Heart right ventricle (tissue), 16 donors: ENCODE results near the gene FN3KRP. TPM values are rescaled to one million over a fixed set of nuclear protein-coding genes. Genes with fewer than 3 reads are reported as not detected.
A peak's percentile ranks its signal among the peaks of the same experiment; 100 is the strongest.

Experiments
- ATAC-seq, 8 donors: fragments of 200-7000 bp; cut with Tn5 transposase; one replicate each; pipeline ENCODE4 v1.9.1; 2020; ENCODE audit warnings: mild to moderate bottlenecking in 8 of 8, moderate library complexity in 8 of 8, moderate number of reproducible peaks in 1 of 8
- DNase-seq, 2 donors: peaks; one replicate each; pipeline ENCODE4 v3.0.0-alpha.2; 2020
- H3K27ac ChIP-seq, 10 donors: fragments of 200-600 bp; sonication (generic) in 2 of 10; one replicate each; pipeline versions ENCODE4 v1.5.0 to v1.8.0; 2020 to 2022; ENCODE audit warnings: mild to moderate bottlenecking in 3 of 10
- H3K27me3 ChIP-seq, 7 donors: fragments of 200-600 bp; one replicate each; pipeline ENCODE4 v1.8.0; 2021 to 2022; ENCODE audit warnings: mild to moderate bottlenecking in 2 of 7
- H3K36me3 ChIP-seq, 9 donors: fragments of 200-600 bp; sonication (generic) in 1 of 9; one replicate each; pipeline versions ENCODE4 v1.5.0 to v1.8.0; 2020 to 2022; ENCODE audit warnings: mild to moderate bottlenecking in 2 of 9
- H3K4me1 ChIP-seq, 9 donors: fragments of 200-600 bp; sonication (generic) in 1 of 9; one replicate each; pipeline versions ENCODE4 v1.5.0 to v1.8.0; 2020 to 2022; ENCODE audit warnings: mild to moderate bottlenecking in 4 of 9
- H3K4me3 ChIP-seq, 10 donors: fragments of 200-600 bp; sonication (generic) in 2 of 10; one replicate each; pipeline versions ENCODE4 v1.5.0 to v1.8.0; 2020 to 2022; ENCODE audit warnings: mild to moderate bottlenecking in 7 of 10, moderate library complexity in 2 of 10
- H3K9me3 ChIP-seq, 11 donors: fragments of 200-600 bp in 10 of 11; sonication (generic) in 2 of 11; one replicate each; pipeline versions ENCODE4 v1.5.0 to v1.8.0; 2013 to 2022; ENCODE audit warnings: mild to moderate bottlenecking in 2 of 11, control low read depth in 1 of 11, moderate library complexity in 1 of 11
- CTCF ChIP-seq, 9 donors: fragments of 200-600 bp; sonication (generic) in 2 of 9; IDR thresholded peaks; one replicate each; pipeline versions ENCODE4 v1.5.0 to v1.8.0; 2021 to 2022; ENCODE audit warnings: antibody characterized with exemption in 9 of 9, mild to moderate bottlenecking in 5 of 9, moderate library complexity in 1 of 9
- WGBS, 2 donors: extraction: QIAGEN DNeasy Blood & Tissue Kit; methylation state at CpG; one replicate each; pipeline ENCODE4 v1.1.7; 2013; ENCODE audit warnings: inconsistent platforms in 1 of 2; 5-methylcytosine and 5-hydroxymethylcytosine counted together
- intact Hi-C, 10 donors: fragments of 100-400 bp; cut with DNase I; formaldehyde crosslinking; loops; one replicate each; pipeline versions ENCODE4 v1.11.1 to v1.14.2; 2022
- microRNA-seq, 2 donors: library from miRNA; unstranded; fragments of <30 nt; microRNA quantifications; one replicate each; pipeline ENCODE4 v1.2.0, GENCODE V29; 2021
- polyA plus RNA-seq, 2 donors: library from polyadenylated mRNA; stranded (reverse); fragments of 200-250 nt; gene quantifications; one replicate each; pipeline ENCODE4 v1.2.3, GENCODE V29; 2013
- total RNA-seq, 10 donors: library from RNA; stranded (reverse); fragmentation: NEBNext Ultra II Directional in 3 of 10; extraction: Animal tissue kit (Norgen Biotek cat#: 25700) in 3 of 10; gene quantifications; one replicate each; pipeline versions ENCODE4 v1.2.1 to v1.2.4, GENCODE V29; 2021 to 2023
- donor health status: Arrhythmogenic right ventricular cardiomyopathy.
- donor health status: ischemic (EF 13 %, LVEDD 7.1; RV severe dilation, severe dysfunction).
- donor health status: healthy with polysubstance abuse.
- donor health status: DM: no; HTN: yes; CAD: no.
- donor health status: DM: no; HTN: no; CAD: no.
- donor health status: ischemic (EF 25% LVEDD 6.9; RV normal size, moderate dysfunction).
- donor health status: ischemic (EF 25% LVEDD 5.7; RV mildly dilated, moderate dysfunction).
- donor health status: healthy.
- donor health status: DM: yes; HTN: yes; CAD: no.
- donor health status: Ischemic cardiomyopathy.
- donor health status: ischemic (EF 35%, LVEDD 5.7; RV mildly dilated, moderate dysfunction).
- donor health status: nonischemic (EF 11% LVEDD 7.7; RV severe dilation, severe dysfunction).
- donor health status: DM: yes; HTN: yes; CAD: no.
- donor health status: PGD.
- donor health status: ischemic (EF 29% LVEDD 5.4; RV normal size, mild dysfunction).
- donor health status: nonischemic (EF 23%, LVEDD 6.1; RV moderate dilation, normal function).

Gene FN3KRP
- total and polyA plus RNA-seq, 12 donors: 10.3 to 21.5 (median 15.3) TPM

DNA sequence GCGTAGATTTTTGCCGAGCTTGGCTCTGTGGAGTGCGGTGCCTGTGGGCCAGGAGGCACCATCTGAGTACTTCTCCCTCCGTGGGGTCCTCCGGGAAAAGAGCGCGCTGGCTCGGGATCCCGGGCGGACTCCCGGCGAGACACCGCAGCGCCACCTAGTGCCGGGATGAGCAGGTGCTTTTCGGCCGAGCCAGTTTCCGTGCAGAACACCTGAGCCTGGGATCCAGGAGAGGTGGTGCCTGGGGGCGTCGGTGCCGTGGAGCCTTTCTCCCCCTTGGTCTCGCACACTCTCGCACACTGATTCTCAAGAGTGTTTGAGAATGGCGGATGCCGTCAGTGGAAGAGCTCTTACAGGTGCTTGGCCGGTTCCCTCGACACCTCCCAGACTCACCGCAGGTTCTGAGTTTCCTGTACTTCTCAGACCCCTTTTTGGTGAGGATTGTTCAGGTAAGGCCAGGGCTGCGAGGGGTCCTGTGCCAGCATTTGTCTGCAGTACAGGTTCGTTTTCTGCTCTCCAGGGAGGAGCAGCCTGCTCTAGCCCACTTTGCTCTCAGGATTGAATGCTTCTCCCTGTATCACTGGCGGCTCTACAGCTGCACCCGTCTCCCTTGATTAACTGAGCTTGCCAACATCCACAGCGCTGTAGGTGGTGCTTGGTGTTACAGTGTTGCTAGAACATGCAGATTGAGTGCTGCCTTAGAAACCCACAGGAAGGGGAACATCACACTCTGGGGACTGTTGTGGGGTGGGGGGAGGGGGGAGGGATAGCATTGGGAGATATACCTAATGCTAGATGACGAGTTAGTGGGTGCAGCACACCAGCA is 58.7 kb downstream of the FN3KRP start:
- Histone ChIP-seq H3K27ac (peak overlapping the region in 1 of 10 donors; percentile 10), H3K4me1 (peaks cover 0 to 13% (median 0%) of the 10 kb centered on the region in 9 donors), H3K4me3 (peak overlapping the region in 3 of 10 donors; percentile 12 to 29 (median 24)), H3K36me3 (peaks cover 0 to 41% (median 0%) of the 10 kb centered on the region in 9 donors), H3K27me3 (no peaks in the 10 kb centered on the region), H3K9me3 (no peaks in the 10 kb centered on the region)
- TF ChIP-seq CTCF (IDR thresholded peaks at IDR 0.05): peak; percentile 75 to 92 (median 89)
- ATAC-seq (peak; percentile 23 to 69 (median 54)), DNase-seq (peak; percentile 37 to 74)
- intact Hi-C loops: loop anchor here in 7 of 10 donors (5.0 to 10.0 kb wide), 3 partner anchors 108 to 423 kb away; partner anchors contain the start of gene TEX19 (in 4 of the 7)
- 43% methylated on average over 33 of the region's 34 CpGs for WGBS, 2 donors

GRCh38 chr17:82776454-82776853 is 59.9 kb downstream of the FN3KRP start:
- Histone ChIP-seq H3K4me3 (no peak overlapping the region), H3K36me3 (peaks cover 0 to 32% (median 0%) of the 10 kb centered on the region in 9 donors), H3K9me3 (no peaks in the 10 kb centered on the region), H3K27ac (no peak overlapping the region), H3K27me3 (no peaks in the 10 kb centered on the region), H3K4me1 (peaks cover 0 to 13% (median 0%) of the 10 kb centered on the region in 9 donors)
- WGBS, 2 donors: 93 to 94% methylated on average over 13 of the region's 13 CpGs
- no peak for DNase-seq
- no peak for ATAC-seq
- intact Hi-C loops: loop anchor here in 7 of 10 donors (5.0 to 10.0 kb wide), 3 partner anchors 109 to 424 kb away; partner anchors contain the start of gene TEX19 (in 4 of the 7)
- no peak for TF ChIP-seq CTCF (IDR thresholded peaks at IDR 0.05)

Small RNA genes lying within 50 kb of the gene (microRNA-seq; reads per million reads assigned to microRNA genes)
- 0.60 to 3.1 reads per million in 2 donors for gene MIR4525

Other genes with a start within 250 kb of the FN3KRP start
- 10 to 100 TPM; 27.5 to 66.6 (median 31.0) TPM for gene FOXK2, start 197.0 kb upstream of the FN3KRP start, total RNA-seq
- 10 to 100 TPM; 16.5 to 24.7 TPM for gene FOXK2, start 197.0 kb upstream of the FN3KRP start, polyA plus RNA-seq
- 10 to 100 TPM; 33.0 to 45.5 (median 39.7) TPM for gene WDR45B, start 68.3 kb upstream of the FN3KRP start, total RNA-seq
- 10 to 100 TPM; 23.3 to 43.8 TPM for gene WDR45B, start 68.3 kb upstream of the FN3KRP start, polyA plus RNA-seq
- gene RAB40B, start 18.0 kb upstream of the FN3KRP start, total RNA-seq: 10 to 100 TPM; 16.9 to 42.4 (median 21.7) TPM
- 10 to 100 TPM in 1 of 2 donors, 1 to 10 TPM in 1; 8.0 to 16.5 TPM for gene RAB40B, start 18.0 kb upstream of the FN3KRP start, polyA plus RNA-seq
- gene FN3K, start 18.9 kb downstream of the FN3KRP start, total RNA-seq: 100 to 1,000 TPM in 3 of 10 donors, 10 to 100 TPM in 7; 72.4 to 115 (median 92.4) TPM
- gene FN3K, start 18.9 kb downstream of the FN3KRP start, polyA plus RNA-seq: 10 to 100 TPM; 48.4 to 93.1 TPM
- gene TBCD, start 35.4 kb downstream of the FN3KRP start, total RNA-seq: 10 to 100 TPM; 41.3 to 79.0 (median 49.6) TPM
- gene TBCD, start 35.4 kb downstream of the FN3KRP start, polyA plus RNA-seq: 100 to 1,000 TPM in 1 of 2 donors, 10 to 100 TPM in 1; 89.8 to 107 TPM
- under 1 TPM in 3 of 10 donors, not detected in 7; 0.11 to 0.20 (median 0.15) TPM for gene ZNF750, start 123.3 kb downstream of the FN3KRP start, total RNA-seq
- gene ZNF750, start 123.3 kb downstream of the FN3KRP start, polyA plus RNA-seq: under 1 TPM; 0.14 to 0.15 TPM